IMR-90 (cell line): ENCODE measurements around the gene APC2. TPM values are rescaled to one million over a fixed set of nuclear protein-coding genes. Genes with fewer than 3 reads are reported as not detected.
A peak's percentile ranks its signal among the peaks of the same experiment; 100 is the strongest.

Experiments
- ATAC-seq: fragments of 200-7000 bp; cut with Tn5 transposase; 2 replicates; pipeline ENCODE4 v1.9.1; 2020; ENCODE audit warnings: low read depth, mild to moderate bottlenecking, moderate library complexity
- BruUV-seq: library from RNA; stranded (reverse); fragments of 400-500 nt; replicated peaks from 2 replicates; lab custom pipeline; 2021; lab: Mats Ljungman, UMichigan
- CTCF ChIA-PET: fragments of 300-600 bp; formaldehyde crosslinking; extraction: SDS; loops from one replicate; lab custom pipeline; 2021; ENCODE audit warnings: antibody characterized with exemption; lab: Yijun Ruan, JAX
- POLR2A ChIA-PET: fragments of 300-600 bp; sonication (Branson Sonifier 250); formaldehyde crosslinking; loops from one replicate; lab custom pipeline; 2022; ENCODE audit warnings: antibody characterized with exemption; ENCODE audit not compliant: unreplicated experiment; lab: Charles Lee
- DNase-seq: peaks from one replicate; pipeline ENCODE4 v3.0.0; 2013
- H2AFZ ChIP-seq: replicated peaks from 2 replicates; pipeline ENCODE3; 2013; ENCODE audit warnings: low read length, mild to moderate bottlenecking; ENCODE audit not compliant: poor library complexity
- H2AK5ac ChIP-seq: 2 replicates; pipeline ENCODE4 v1.6.1; 2013; ENCODE audit warnings: low read depth, low read length, inconsistent platforms
- H2AK9ac ChIP-seq: replicated peaks from 2 replicates; pipeline ENCODE3; 2013; ENCODE audit warnings: mild to moderate bottlenecking, low read depth, low read length, moderate library complexity; ENCODE audit not compliant: poor library complexity
- H2BK120ac ChIP-seq: 2 replicates; pipeline ENCODE4 v1.6.1; 2013; ENCODE audit warnings: low read depth, low read length, inconsistent platforms
- H2BK15ac ChIP-seq: 3 replicates; pipeline ENCODE4 v1.6.1; 2013; ENCODE audit warnings: low read depth, low read length, inconsistent platforms
- H2BK20ac ChIP-seq: 2 replicates; pipeline ENCODE4 v1.6.1; 2013; ENCODE audit warnings: low read depth, mild to moderate bottlenecking, inconsistent platforms, low read length, moderate library complexity
- H2BK5ac ChIP-seq: 2 replicates; pipeline ENCODE4 v1.6.1; 2013; ENCODE audit warnings: mild to moderate bottlenecking, low read depth, low read length, inconsistent platforms; ENCODE audit not compliant: poor library complexity, severe bottlenecking
- H3K14ac ChIP-seq: replicated peaks from 2 replicates; pipeline ENCODE4 v1.6.1; 2013; ENCODE audit warnings: low read depth, low read length, inconsistent platforms
- H3K18ac ChIP-seq: 2 replicates; pipeline ENCODE4 v1.6.1; 2013; ENCODE audit warnings: low read depth, low read length, control low read depth
- H3K23ac ChIP-seq: 2 replicates; pipeline ENCODE4 v1.6.1; 2013; ENCODE audit warnings: low read depth, low read length, inconsistent platforms
- H3K27ac ChIP-seq: 2 replicates; pipeline ENCODE4 v1.5.1; 2013; ENCODE audit warnings: mild to moderate bottlenecking, control low read depth, low read length; ENCODE audit not compliant: insufficient read depth
- H3K27me3 ChIP-seq: 2 replicates; pipeline ENCODE4 v1.6.1; 2013; ENCODE audit warnings: low read length; ENCODE audit not compliant: control insufficient read depth, insufficient read depth
- H3K36me3 ChIP-seq: 2 replicates; pipeline ENCODE4 v1.6.1; 2013; ENCODE audit warnings: low read length, mixed read lengths; ENCODE audit not compliant: control insufficient read depth, insufficient read depth
- H3K4ac ChIP-seq: 2 replicates; pipeline ENCODE4 v1.6.1; 2013; ENCODE audit warnings: low read depth, low read length, inconsistent platforms
- H3K4me1 ChIP-seq: 2 replicates; pipeline ENCODE4 v1.6.1; 2013; ENCODE audit warnings: low read length, mixed read lengths; ENCODE audit not compliant: control insufficient read depth, insufficient read depth
- H3K4me2 ChIP-seq: 2 replicates; pipeline ENCODE4 v1.6.1; 2013; ENCODE audit warnings: low read depth, mild to moderate bottlenecking, control low read depth, low read length, moderate library complexity
- H3K4me3 ChIP-seq: 2 replicates; pipeline ENCODE4 v1.5.1; 2013; ENCODE audit warnings: low read depth, mild to moderate bottlenecking, control low read depth, low read length, moderate library complexity; ENCODE audit not compliant: insufficient read depth
- H3K56ac ChIP-seq: 2 replicates; pipeline ENCODE4 v1.6.1; 2013; ENCODE audit warnings: low read length, inconsistent platforms; ENCODE audit not compliant: insufficient read depth; ENCODE audit errors: extremely low read depth
- H3K79me1 ChIP-seq, 2 experiments: 2 replicates each; pipeline ENCODE4 v1.6.1; 2013; ENCODE audit warnings: low read length in 2 of 2, inconsistent platforms in 1 of 2, low read depth in 1 of 2
- H3K9ac ChIP-seq: 2 replicates; pipeline ENCODE4 v1.6.1; 2013; ENCODE audit warnings: low read depth, low read length, control low read depth
- H3K9me1 ChIP-seq: 2 replicates; pipeline ENCODE4 v1.6.1; 2013; ENCODE audit warnings: low read length, inconsistent platforms; ENCODE audit not compliant: insufficient read depth
- H3K9me3 ChIP-seq: 2 replicates; pipeline ENCODE4 v1.6.1; 2013; ENCODE audit warnings: low read length; ENCODE audit not compliant: control insufficient read depth, insufficient read depth
- H4K20me1 ChIP-seq: 2 replicates; pipeline ENCODE4 v1.6.1; 2013; ENCODE audit warnings: low read length, inconsistent platforms; ENCODE audit not compliant: insufficient read depth
- H4K5ac ChIP-seq: 2 replicates; pipeline ENCODE4 v1.6.1; 2013; ENCODE audit warnings: mild to moderate bottlenecking, low read depth, low read length, control low read depth
- H4K8ac ChIP-seq, 2 experiments: 2 replicates each; pipeline ENCODE4 v1.6.1; 2013; ENCODE audit warnings: low read depth in 2 of 2, low read length in 2 of 2, control low read depth in 1 of 2, inconsistent platforms in 1 of 2
- H4K91ac ChIP-seq: 2 replicates; pipeline ENCODE4 v1.6.1; 2013; ENCODE audit warnings: low read depth, low read length, inconsistent platforms; ENCODE audit not compliant: insufficient read depth
- BHLHE40 ChIP-seq: fragments of 150-350 bp; IDR thresholded peaks from 2 replicates; pipeline ENCODE4 v1.6.1; 2016; ENCODE audit warnings: mild to moderate bottlenecking, low read depth, low read length
- CEBPB ChIP-seq: IDR thresholded peaks from 2 replicates; pipeline ENCODE4 v1.6.1; 2012; ENCODE audit warnings: low read depth, low read length, improper control_type of control experiment
- CHD1 ChIP-seq: IDR thresholded peaks from 2 replicates; pipeline ENCODE4 v1.6.1; 2012; ENCODE audit warnings: low read depth, low read length, improper control_type of control experiment
- CTCF ChIP-seq: conservative IDR thresholded peaks from 2 replicates; pipeline ENCODE4 v1.5.1; 2012; ENCODE audit warnings: mild to moderate bottlenecking, low read depth, low read length, improper control_type of control experiment
- ELK1 ChIP-seq: fragments of 150-350 bp; IDR thresholded peaks from 2 replicates; pipeline ENCODE4 v1.6.1; 2016; ENCODE audit warnings: low read depth, mild to moderate bottlenecking, low read length, moderate library complexity, borderline replicate concordance
- FOS ChIP-seq: fragments of 150-350 bp; IDR thresholded peaks from 2 replicates; pipeline ENCODE4 v1.6.1; 2016; ENCODE audit warnings: low read depth, low read length
- MAFK ChIP-seq: IDR thresholded peaks from 2 replicates; pipeline ENCODE4 v1.6.1; 2012; ENCODE audit warnings: low read depth, low read length, improper control_type of control experiment
- MAZ ChIP-seq: IDR thresholded peaks from 2 replicates; pipeline ENCODE4 v1.6.1; 2012; ENCODE audit warnings: low read depth, mild to moderate bottlenecking, low read length, improper control_type of control experiment, moderate library complexity, borderline replicate concordance
- MXI1 ChIP-seq: IDR thresholded peaks from 2 replicates; pipeline ENCODE4 v1.6.1; 2012; ENCODE audit warnings: low read depth, mild to moderate bottlenecking, low read length, moderate library complexity, borderline replicate concordance
- NFE2L2 ChIP-seq: fragments of 150-350 bp; IDR thresholded peaks from 2 replicates; pipeline ENCODE4 v1.6.1; 2016; ENCODE audit warnings: low read depth, mild to moderate bottlenecking, low read length
- POLR2A ChIP-seq: IDR thresholded peaks from 2 replicates; pipeline ENCODE4 v1.6.1; 2012; ENCODE audit warnings: mild to moderate bottlenecking, low read depth, low read length
- RCOR1 ChIP-seq: IDR thresholded peaks from 2 replicates; pipeline ENCODE4 v1.6.1; 2012; ENCODE audit warnings: mild to moderate bottlenecking, low read length, improper control_type of control experiment; ENCODE audit not compliant: insufficient replicate concordance
- RFX5 ChIP-seq: IDR thresholded peaks from 2 replicates; pipeline ENCODE4 v1.8.0; 2012; ENCODE audit warnings: low read depth, mild to moderate bottlenecking, low read length, moderate library complexity
- SMC3 ChIP-seq: fragments of 150-350 bp; IDR thresholded peaks from 2 replicates; pipeline ENCODE4 v1.6.1; 2016; ENCODE audit warnings: low read depth, mild to moderate bottlenecking, antibody characterized with exemption, low read length, moderate library complexity
- USF2 ChIP-seq: fragments of 150-350 bp; IDR thresholded peaks from 2 replicates; pipeline ENCODE4 v1.6.1; 2017; ENCODE audit warnings: mild to moderate bottlenecking, antibody characterized with exemption, low read length, low read depth
- WGBS, 2 experiments: methylation state at CpG; one replicate each; pipeline versions ENCODE4 v1.1.5 to v1.1.7; 2013; ENCODE audit warnings: missing lambda C conversion rate in 2 of 2; ENCODE audit not compliant: insufficient read length in 1 of 2; ENCODE audit errors: extremely low coverage in 2 of 2; 5-methylcytosine and 5-hydroxymethylcytosine counted together
- dilution Hi-C: fragments of 300-500 bp; cut with HindIII; formaldehyde crosslinking; loops from one replicate; pipeline ENCODE4 v1.14.3; 2018; ENCODE audit warnings: low sequenced_read_pairs; ENCODE audit not compliant: unreplicated experiment
- in situ Hi-C: fragments of 300-500 bp; cut with MboI; formaldehyde crosslinking; loops from 3 replicates; pipeline ENCODE4 v1.14.3; 2019; ENCODE audit warnings: low sequenced_read_pairs, inconsistent platforms, mixed read lengths
- intact Hi-C: fragments of 100-400 bp; cut with micrococcal nuclease; formaldehyde crosslinking; loops from 2 replicates; pipeline ENCODE4 v1.10.0; 2022
- polyA plus RNA-seq, 3 experiments: library from polyadenylated mRNA; depleted of rRNA; stranded (reverse); fragments of >200 nt; gene quantifications; 2 replicates each; pipeline ENCODE4 v1.2.3, GENCODE V29; 2012; ENCODE audit warnings: low replicate concordance in 1 of 3
- total RNA-seq: library from RNA; depleted of rRNA; stranded (reverse); fragments of >200 nt; gene quantifications from 2 replicates; pipeline ENCODE4 v1.2.3, GENCODE V29; 2012

The APC2 gene
- total and polyA plus RNA-seq, 2 of the 4 experiments (the other 2 are of a cell fraction): 0.36 to 0.41 TPM

GRCh38 chr19:1509602-1510441 is 59.9 kb downstream of the APC2 start:
- Histone ChIP-seq H2BK5ac (no peak overlapping the region), H2BK15ac (no peak overlapping the region), H3K56ac (no peak overlapping the region), H3K14ac (no peak overlapping the region), H3K4ac (no peak overlapping the region), H3K27me3 (no peaks in the 10 kb centered on the region), H3K27ac (no peak overlapping the region), H2BK120ac (no peak overlapping the region), H4K20me1 (peaks cover 6% of the 10 kb centered on the region; the same call in 1 of the 2 replicates), H3K9me1 (no peaks in the 10 kb centered on the region; the same call in 1 of the 2 replicates), H3K9ac (no peak overlapping the region), H3K4me3 (no peak overlapping the region), H4K5ac (no peak overlapping the region), H2AFZ (no peak overlapping the region), H3K18ac (no peak overlapping the region), H3K23ac (no peak overlapping the region), H3K9me3 (no peaks in the 10 kb centered on the region), H3K36me3 (peaks cover 13% of the 10 kb centered on the region), H2AK5ac (no peak overlapping the region), H4K91ac (no peak overlapping the region), H2BK20ac (no peak overlapping the region), H2AK9ac (peak overlapping the region; percentile 63), H3K4me1 (peaks cover 6% of the 10 kb centered on the region), H3K4me2 (no peak overlapping the region), H3K79me1 (peaks cover 4 to 15% of the 10 kb centered on the region in 2 experiments; a peak in 1 of 4 replicates), H4K8ac (no peak overlapping the region)
- BruUV-seq: no TSS peak
- ChIA-PET POLR2A (no interaction called here), CTCF (no interaction called here)
- DNase-seq (no peak), ATAC-seq (no peak)
- in situ Hi-C loops (no loop called here), intact Hi-C loops (no loop called here), dilution Hi-C loops (no loop called here)
- WGBS, 2 experiments: 67% methylated on average over 3 of the region's 11 CpGs; no CpG with 5 or more reads in 1 of the 2 experiments
- TF ChIP-seq FOS (no peak), BHLHE40 (no peak), MAZ (no peak), NFE2L2 (no peak), SMC3 (no peak), USF2 (no peak), RCOR1 (no peak), CEBPB (no peak), CHD1 (no peak), RFX5 (no peak), POLR2A (no peak), ELK1 (no peak), MAFK (no peak), MXI1 (no peak), CTCF (no peak)
